Measurements from ENCODE around the gene ARID5B.

Gene ARID5B

GRCh38 chr10:62081341-62082270 lies 180.1 kb downstream of the ARID5B start:
- Histone ChIP-seq H3K9me2 (replicated peaks; ENCODE audit: low read depth, low read length) (no peaks in the 10 kb centered on the region), H3K79me2 (ENCODE audit: insufficient read depth, low read length) (peaks cover 45% of the 10 kb centered on the region), H4K20me1 (ENCODE audit: insufficient read depth, low read length, poor library complexity, severe bottlenecking) (no peaks in the 10 kb centered on the region), H3K4me2 (ENCODE audit: low read depth, low read length, poor library complexity, severe bottlenecking) (peak overlapping the region; percentile 85), H3K9ac (ENCODE audit: low read depth, low read length, poor library complexity, severe bottlenecking) (peak overlapping the region; percentile 77), H3K4me3 (ENCODE audit: low read length, poor library complexity, severe bottlenecking) (peak overlapping the region; percentile 68), H3K4me1 (ENCODE audit: insufficient read depth, low read length, poor library complexity, severe bottlenecking) (peaks cover 66% of the 10 kb centered on the region), H3K27me3 (ENCODE audit: insufficient read depth, low read length, poor library complexity, severe bottlenecking) (no peaks in the 10 kb centered on the region), H3K36me3 (ENCODE audit: insufficient read depth, low read length) (peaks cover 48% of the 10 kb centered on the region), H3K9me3 (ENCODE audit: insufficient read depth, low read depth, low read length) (no peaks in the 10 kb centered on the region), H2AFZ (ENCODE audit: low read length) (no peak overlapping the region), H3F3A (ENCODE audit: low read depth) (peaks cover 26% of the 10 kb centered on the region)
- TF ChIP-seq EZH2phosphoT487 (IDR thresholded peaks at IDR 0.05; ENCODE audit: borderline replicate concordance) (no peak), CTCF (conservative IDR thresholded peaks at IDR 0.05; ENCODE audit: low read length) (no peak)

- H3F3A ChIP-seq (ENCODE audit: low read depth), result peaks cover 26% of the 10 kb centered on the region
- H3K36me3 ChIP-seq (ENCODE audit: insufficient read depth, low read length), result peaks cover 48% of the 10 kb centered on the region
- H3K27me3 ChIP-seq (ENCODE audit: insufficient read depth, low read length, poor library complexity, severe bottlenecking), result no peaks in the 10 kb centered on the region
- H3K4me2 ChIP-seq (ENCODE audit: low read depth, low read length, poor library complexity, severe bottlenecking), result peak overlapping the region; percentile 85
- H3K4me3 ChIP-seq (ENCODE audit: low read length, poor library complexity, severe bottlenecking), result peak overlapping the region; percentile 68
- H3K9me3 ChIP-seq (ENCODE audit: insufficient read depth, low read depth, low read length), result no peaks in the 10 kb centered on the region
- H4K20me1 ChIP-seq (ENCODE audit: insufficient read depth, low read length, poor library complexity, severe bottlenecking), result no peaks in the 10 kb centered on the region
- H3K9me2 ChIP-seq (replicated peaks; ENCODE audit: low read depth, low read length), result no peaks in the 10 kb centered on the region
- H3K79me2 ChIP-seq (ENCODE audit: insufficient read depth, low read length), result peaks cover 45% of the 10 kb centered on the region
- TF ChIP-seq EZH2phosphoT487 (IDR thresholded peaks at IDR 0.05; ENCODE audit: borderline replicate concordance) (no peak), CTCF (conservative IDR thresholded peaks at IDR 0.05; ENCODE audit: low read length) (no peak)
- H3K4me1 ChIP-seq (ENCODE audit: insufficient read depth, low read length, poor library complexity, severe bottlenecking), result peaks cover 60% of the 10 kb centered on the region
- no peak overlapping the region for H2AFZ ChIP-seq (ENCODE audit: low read length)
- peak overlapping the region; percentile 77 for H3K9ac ChIP-seq (ENCODE audit: low read depth, low read length, poor library complexity, severe bottlenecking)
These were observed 180.8 kb downstream of the ARID5B start for GRCh38 chr10:62082271-62082656.

- Histone ChIP-seq H3K4me2 (ENCODE audit: low read depth, low read length, poor library complexity, severe bottlenecking) (peak overlapping the region; percentile 85), H3K9ac (ENCODE audit: low read depth, low read length, poor library complexity, severe bottlenecking) (peak overlapping the region; percentile 77), H3K4me3 (ENCODE audit: low read length, poor library complexity, severe bottlenecking) (peak overlapping the region; percentile 68), H3K36me3 (ENCODE audit: insufficient read depth, low read length) (peaks cover 47% of the 10 kb centered on the region), H3K9me2 (replicated peaks; ENCODE audit: low read depth, low read length) (no peaks in the 10 kb centered on the region), H3K4me1 (ENCODE audit: insufficient read depth, low read length, poor library complexity, severe bottlenecking) (peaks cover 58% of the 10 kb centered on the region), H4K20me1 (ENCODE audit: insufficient read depth, low read length, poor library complexity, severe bottlenecking) (no peaks in the 10 kb centered on the region), H2AFZ (ENCODE audit: low read length) (no peak overlapping the region), H3K79me2 (ENCODE audit: insufficient read depth, low read length) (peaks cover 45% of the 10 kb centered on the region), H3K27me3 (ENCODE audit: insufficient read depth, low read length, poor library complexity, severe bottlenecking) (no peaks in the 10 kb centered on the region), H3K9me3 (ENCODE audit: insufficient read depth, low read depth, low read length) (no peaks in the 10 kb centered on the region), H3F3A (ENCODE audit: low read depth) (peaks cover 26% of the 10 kb centered on the region)
- TF ChIP-seq EZH2phosphoT487 (IDR thresholded peaks at IDR 0.05; ENCODE audit: borderline replicate concordance) (no peak), CTCF (conservative IDR thresholded peaks at IDR 0.05; ENCODE audit: low read length) (no peak)
These were observed 181.4 kb downstream of the ARID5B start for GRCh38 chr10:62082729-62083411.
